Heart left ventricle (tissue), 13 donors: ENCODE results near the gene OR2C1.

Experiments
- CTCF ChIP-seq, 12 donors: fragments of 200-600 bp; sonication (generic) in 4 of 12; IDR thresholded peaks; one replicate each; pipeline versions ENCODE4 v1.5.0 to v1.8.0; 2018 to 2022; ENCODE audit warnings: antibody characterized with exemption in 12 of 12, mild to moderate bottlenecking in 5 of 12
- POLR2A ChIP-seq, 2 donors: fragments of 450-650 bp; IDR thresholded peaks; one replicate each; pipeline ENCODE4 v1.6.1; 2017; ENCODE audit warnings: antibody characterized with exemption in 2 of 2, mild to moderate bottlenecking in 2 of 2, moderate library complexity in 2 of 2
- donor health status: ischemic (EF 13 %, LVEDD 7.1; RV severe dilation, severe dysfunction).
- donor health status: DM: no; HTN: yes; CAD: no.
- donor health status: DM: no; HTN: no; CAD: no.
- donor health status: ischemic (EF 25% LVEDD 6.9; RV normal size, moderate dysfunction).
- donor health status: ischemic (EF 25% LVEDD 5.7; RV mildly dilated, moderate dysfunction).
- donor health status: ischemic (EF 35%, LVEDD 5.7; RV mildly dilated, moderate dysfunction).
- donor health status: nonischemic (EF 11% LVEDD 7.7; RV severe dilation, severe dysfunction).
- donor health status: DM: yes; HTN: yes; CAD: no.
- donor health status: PGD.
- donor health status: ischemic (EF 29% LVEDD 5.4; RV normal size, mild dysfunction).
- donor health status: nonischemic (EF 23%, LVEDD 6.1; RV moderate dilation, normal function).

DNA sequence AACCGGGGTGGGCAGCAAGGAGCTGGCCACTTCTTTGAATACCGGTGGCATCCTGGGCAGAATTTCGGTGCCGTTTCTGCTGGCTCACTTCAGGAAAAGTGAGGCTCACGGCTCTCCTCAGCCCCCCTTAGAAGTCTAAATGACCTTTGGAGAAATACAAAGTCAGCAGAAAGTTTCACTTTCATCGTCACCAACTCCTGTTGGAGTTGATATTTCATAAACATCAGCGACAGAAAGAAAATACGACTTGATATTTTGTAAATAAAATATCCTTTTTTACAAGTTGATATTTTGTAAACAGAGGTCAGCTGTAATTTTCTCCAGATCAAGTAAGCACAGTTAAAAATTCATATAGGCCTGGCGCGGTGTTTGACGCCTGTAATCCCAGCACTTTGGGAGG, 49.6 kb upstream of the OR2C1 start:
- TF ChIP-seq CTCF (IDR thresholded peaks at IDR 0.05) (no peak), POLR2A (IDR thresholded peaks at IDR 0.05) (no peak)
